Spleen (tissue), 11 donors: ENCODE data around the gene HIRIP3. TPM values are rescaled to one million over a fixed set of nuclear protein-coding genes. Genes with fewer than 3 reads are reported as not detected.

Source experiments
- DNase-seq: peaks from one replicate; pipeline ENCODE4 v3.0.0-alpha.2; 2020
- H3K27ac ChIP-seq, 8 donors: fragments of 200-600 bp; sonication (generic) in 7 of 8; 1 replicate in 4 of 8; 2 replicates in 4 of 8; pipeline versions ENCODE4 v1.5.0 to v1.8.0; 2016 to 2021; ENCODE audit warnings: inconsistent platforms in 4 of 8, mild to moderate bottlenecking in 4 of 8, moderate library complexity in 1 of 8
- H3K27me3 ChIP-seq, 7 donors: fragments of 200-600 bp; sonication (generic) in 6 of 7; replicated peaks in 1 of 7; 1 replicate in 4 of 7; 2 replicates in 3 of 7; pipeline versions ENCODE4 v1.5.0 to v1.8.0; 2016 to 2021; ENCODE audit warnings: inconsistent platforms in 3 of 7, mild to moderate bottlenecking in 1 of 7
- H3K36me3 ChIP-seq, 6 donors: fragments of 200-600 bp; sonication (generic) in 5 of 6; 1 replicate in 4 of 6; 2 replicates in 2 of 6; pipeline versions ENCODE4 v1.5.0 to v1.8.0; 2016 to 2021; ENCODE audit warnings: inconsistent platforms in 2 of 6
- H3K4me1 ChIP-seq, 6 donors: fragments of 200-600 bp; sonication (generic) in 5 of 6; 1 replicate in 3 of 6; 2 replicates in 3 of 6; pipeline versions ENCODE4 v1.5.0 to v1.8.0; 2016 to 2021; ENCODE audit warnings: inconsistent platforms in 3 of 6
- H3K4me3 ChIP-seq, 8 donors: fragments of 200-600 bp; sonication (generic) in 7 of 8; 1 replicate in 4 of 8; 2 replicates in 4 of 8; pipeline versions ENCODE4 v1.5.0 to v1.8.0; 2016 to 2021; ENCODE audit warnings: inconsistent platforms in 4 of 8, mild to moderate bottlenecking in 4 of 8, moderate library complexity in 2 of 8
- H3K9me3 ChIP-seq, 8 donors: fragments of 200-600 bp; sonication (generic) in 7 of 8; 1 replicate in 4 of 8; 2 replicates in 4 of 8; pipeline versions ENCODE4 v1.5.0 to v1.8.0; 2016 to 2021; ENCODE audit warnings: inconsistent platforms in 4 of 8
- POLR2A ChIP-seq, 3 donors: fragments of 450-650 bp; IDR thresholded peaks; one replicate each; pipeline ENCODE4 v1.5.1; 2017; ENCODE audit warnings: antibody characterized with exemption in 3 of 3, mild to moderate bottlenecking in 1 of 3
- POLR2AphosphoS5 ChIP-seq, 3 donors: sonication (generic); formaldehyde crosslinking; IDR thresholded peaks; one replicate each; pipeline ENCODE4 v1.5.1; 2017; ENCODE audit warnings: antibody characterized with exemption in 3 of 3
- WGBS, 5 donors: extraction: QIAGEN DNeasy Blood & Tissue Kit in 3 of 5; methylation state at CpG; one replicate each; pipeline versions ENCODE4 v1.1.5 to v1.1.7; 2013 to 2018; 5-methylcytosine and 5-hydroxymethylcytosine counted together
- intact Hi-C: fragments of 100-400 bp; cut with DNase I; formaldehyde crosslinking; loops from one replicate; pipeline ENCODE4 v1.15.0; 2023; ENCODE audit warnings: low total_unique reads
- polyA plus RNA-seq, 3 donors: library from polyadenylated mRNA; stranded (reverse); fragments of 200-250 nt; gene quantifications; one replicate each; pipeline ENCODE4 v1.2.1, GENCODE V29; 2013
- total RNA-seq, 7 donors: library from RNA; depleted of rRNA in 3 of 7; stranded (reverse); fragments of >200 nt in 3 of 7; fragmentation: NEBNext Ultra II Directional in 4 of 7; extraction: Animal tissue kit (Norgen Biotek cat#: 25700) in 4 of 7; gene quantifications; one replicate each; pipeline versions ENCODE4 v1.1.0 to v1.2.1, GENCODE V29; 2016 to 2021
- TF ChIP-seq, protein P1 (sequence below), 11 experiments: fragments of 200-600 bp in 7 of 11; fragments of 450-650 bp in 4 of 11; sonication (generic) in 4 of 11; IDR thresholded peaks in 8 of 11; conservative IDR thresholded peaks in 3 of 11; 1 replicate in 7 of 11; 2 replicates in 4 of 11; pipeline versions ENCODE4 v1.4.0 to v1.8.0; 2016 to 2021; ENCODE audit warnings: antibody characterized with exemption in 11 of 11, inconsistent platforms in 4 of 11, mild to moderate bottlenecking in 1 of 11
- donor health status: healthy with polysubstance abuse.
- donor health status: DM: no; HTN: no; CAD: no; lungs with moderate emphysema.
- donor health status: DM: no; HTN: no; CAD: no.
- donor health status: Bipolar disorder and iron deficiency.
- donor health status: healthy.
- donor health status: DM: no; HTN: no; CAD: no.
- donor health status: DM: yes; HTN: yes; CAD: no.

The HIRIP3 gene
- total and polyA plus RNA-seq, 10 donors: 10.0 to 17.7 (median 14.0) TPM

- WGBS, 5 donors: 60 to 76% (median 70%) methylated on average over 9 of the region's 9 CpGs
- intact Hi-C loops: no loop called here
- no peaks in the 10 kb centered on the region for H3K9me3 ChIP-seq
- peaks cover 0 to 55% (median 48%) of the 10 kb centered on the region in 6 donors for H3K36me3 ChIP-seq
- H3K4me3 ChIP-seq: peak overlapping the region in 5 of 8 donors; percentile 76 to 99 (median 95)
- peaks cover 25 to 88% (median 61%) of the 10 kb centered on the region in 6 donors for H3K4me1 ChIP-seq
- peak overlapping the region; percentile 24 to 96 (median 95) for H3K27ac ChIP-seq
- TF ChIP-seq POLR2AphosphoS5 (IDR thresholded peaks at IDR 0.05): peak in 2 of 3 donors; percentile 52 to 57
- TF ChIP-seq POLR2A (IDR thresholded peaks at IDR 0.05): no peak
- TF ChIP-seq, protein P1, sequence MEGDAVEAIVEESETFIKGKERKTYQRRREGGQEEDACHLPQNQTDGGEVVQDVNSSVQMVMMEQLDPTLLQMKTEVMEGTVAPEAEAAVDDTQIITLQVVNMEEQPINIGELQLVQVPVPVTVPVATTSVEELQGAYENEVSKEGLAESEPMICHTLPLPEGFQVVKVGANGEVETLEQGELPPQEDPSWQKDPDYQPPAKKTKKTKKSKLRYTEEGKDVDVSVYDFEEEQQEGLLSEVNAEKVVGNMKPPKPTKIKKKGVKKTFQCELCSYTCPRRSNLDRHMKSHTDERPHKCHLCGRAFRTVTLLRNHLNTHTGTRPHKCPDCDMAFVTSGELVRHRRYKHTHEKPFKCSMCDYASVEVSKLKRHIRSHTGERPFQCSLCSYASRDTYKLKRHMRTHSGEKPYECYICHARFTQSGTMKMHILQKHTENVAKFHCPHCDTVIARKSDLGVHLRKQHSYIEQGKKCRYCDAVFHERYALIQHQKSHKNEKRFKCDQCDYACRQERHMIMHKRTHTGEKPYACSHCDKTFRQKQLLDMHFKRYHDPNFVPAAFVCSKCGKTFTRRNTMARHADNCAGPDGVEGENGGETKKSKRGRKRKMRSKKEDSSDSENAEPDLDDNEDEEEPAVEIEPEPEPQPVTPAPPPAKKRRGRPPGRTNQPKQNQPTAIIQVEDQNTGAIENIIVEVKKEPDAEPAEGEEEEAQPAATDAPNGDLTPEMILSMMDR (IDR thresholded peaks at IDR 0.05 in 8 of 11, conservative IDR thresholded peaks at IDR 0.05 in 3 of 11): no peak
- no peak for DNase-seq
- H3K27me3 ChIP-seq: no peaks in the 10 kb centered on the region
Observed at GRCh38 chr16:29977063-29977825, 18.2 kb downstream of the HIRIP3 start.

- no peak for TF ChIP-seq POLR2A (IDR thresholded peaks at IDR 0.05)
- no peak for TF ChIP-seq POLR2AphosphoS5 (IDR thresholded peaks at IDR 0.05)
- TF ChIP-seq, protein P1 (IDR thresholded peaks at IDR 0.05 in 8 of 11, conservative IDR thresholded peaks at IDR 0.05 in 3 of 11): no peak
- DNase-seq: no peak
- H3K4me1 ChIP-seq: peaks cover 25 to 84% (median 58%) of the 10 kb centered on the region in 6 donors
- no peaks in the 10 kb centered on the region for H3K27me3 ChIP-seq
- intact Hi-C loops: loop anchor here (2.0 kb wide), 1 partner anchor 19 kb away; the partner anchor contains the start of gene HIRIP3
- peaks cover 0 to 55% (median 35%) of the 10 kb centered on the region in 6 donors for H3K36me3 ChIP-seq
- H3K27ac ChIP-seq: peak overlapping the region; percentile 55 to 96 (median 95)
- 13 to 33% (median 26%) methylated on average over 6 of the region's 6 CpGs for WGBS, 5 donors
- H3K4me3 ChIP-seq: peak overlapping the region; percentile 9 to 99 (median 92)
- no peaks in the 10 kb centered on the region for H3K9me3 ChIP-seq
Observed at GRCh38 chr16:29975811-29976511, 19.5 kb downstream of the HIRIP3 start.

DNA sequence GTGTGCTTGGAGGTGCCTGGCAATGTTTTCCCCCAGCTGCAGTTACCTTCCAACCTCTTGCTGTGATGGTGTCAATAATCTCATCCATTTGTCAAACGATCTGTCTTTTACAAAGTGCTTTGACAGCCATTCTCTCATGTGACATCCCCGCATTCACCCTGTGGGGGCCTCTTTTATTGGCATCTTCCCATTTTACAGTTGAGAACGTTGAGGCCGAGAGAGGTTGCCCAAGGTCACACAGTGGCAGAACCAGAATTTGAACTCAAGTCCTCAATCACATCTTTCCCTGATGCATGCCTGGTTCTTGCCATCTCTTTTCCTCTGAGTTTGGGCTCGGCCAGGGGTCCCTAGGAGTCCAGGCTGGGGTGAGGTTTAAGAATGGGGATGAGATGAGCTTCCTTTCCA lies 20.3 kb downstream of the HIRIP3 start:
- intact Hi-C loops: loop anchor here (2.0 kb wide), 1 partner anchor 20 kb away; the partner anchor contains the start of gene HIRIP3
- Histone ChIP-seq H3K36me3 (peaks cover 0 to 55% (median 33%) of the 10 kb centered on the region in 6 donors), H3K4me1 (peaks cover 25 to 75% (median 55%) of the 10 kb centered on the region in 6 donors), H3K9me3 (no peaks in the 10 kb centered on the region), H3K27me3 (no peaks in the 10 kb centered on the region), H3K27ac (peak overlapping the region; percentile 91 to 96 (median 95)), H3K4me3 (peak overlapping the region; percentile 76 to 99 (median 94))
- WGBS, 5 donors: 38 to 64% (median 56%) methylated on average over 5 of the region's 5 CpGs
- no peak for DNase-seq
- no peak for TF ChIP-seq POLR2AphosphoS5 (IDR thresholded peaks at IDR 0.05)

- intact Hi-C loops: loop anchor here (2.0 kb wide), 1 partner anchor 20 kb away; the partner anchor contains the start of gene HIRIP3
- TF ChIP-seq, protein P1 (IDR thresholded peaks at IDR 0.05 in 8 of 11, conservative IDR thresholded peaks at IDR 0.05 in 3 of 11): no peak
- TF ChIP-seq POLR2AphosphoS5 (IDR thresholded peaks at IDR 0.05) (peak; percentile 55 to 85 (median 82)), POLR2A (IDR thresholded peaks at IDR 0.05) (peak in 1 of 3 donors; percentile 43)
- no peaks in the 10 kb centered on the region for H3K9me3 ChIP-seq
- peaks cover 23 to 69% (median 50%) of the 10 kb centered on the region in 6 donors for H3K4me1 ChIP-seq
- H3K36me3 ChIP-seq: peaks cover 0 to 55% (median 33%) of the 10 kb centered on the region in 6 donors
- H3K4me3 ChIP-seq: peak overlapping the region; percentile 76 to 99 (median 94)
- WGBS, 5 donors: 2% methylated on average over 20 to 31 of the region's 31 CpGs
- H3K27me3 ChIP-seq: no peaks in the 10 kb centered on the region
- peak overlapping the region; percentile 91 to 96 (median 95) for H3K27ac ChIP-seq
- peak; percentile 86 for DNase-seq
Observed at GRCh38 chr16:29974291-29975133, 20.9 kb downstream of the HIRIP3 start.
